ENCODE results near the gene TMPRSS3. TPM values are rescaled to one million over a fixed set of nuclear protein-coding genes. Genes with fewer than 3 reads are reported as not detected.

Gene TMPRSS3
- total RNA-seq, 5 donors from 2014 or later (not counting 1 experiment from before 2014, with no cell fraction given) = 1.2 to 2.4 (median 1.7) TPM

DNA sequence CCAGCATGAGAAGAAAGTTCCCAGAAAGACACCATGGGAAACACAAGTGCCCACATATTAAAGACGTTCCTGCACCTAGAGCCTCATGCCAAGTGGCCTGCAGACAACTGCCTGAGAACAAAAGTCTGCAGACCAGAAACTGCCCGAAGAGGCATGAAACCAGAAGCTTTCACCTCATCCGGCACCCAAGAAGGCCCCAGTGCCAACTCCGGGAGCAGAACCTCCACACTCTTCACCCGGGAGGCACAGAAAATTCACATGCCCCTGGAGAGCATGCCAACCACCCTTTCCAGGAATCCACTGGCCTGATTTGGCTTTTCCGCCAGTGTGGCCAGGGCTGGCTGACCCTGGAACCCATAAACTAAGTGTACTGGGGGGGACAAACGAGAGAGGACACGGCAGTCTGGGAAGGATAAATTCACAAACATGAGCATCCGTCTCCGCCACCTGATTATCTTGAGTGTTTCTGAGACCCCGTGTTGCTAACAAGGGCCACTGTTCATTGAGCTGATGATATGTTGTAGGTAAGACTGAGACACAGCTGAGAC, 51.8 kb downstream of the TMPRSS3 start:
- WGBS (ENCODE audit: insufficient coverage) = 84% methylated on average over 10 of the region's 11 CpGs
- Histone ChIP-seq H3K4me1 (ENCODE audit: control insufficient read depth in 1 of 2, extremely low read depth in 1 of 2, insufficient read depth in 2 of 2, low read length in 2 of 2) (no peaks in the 10 kb centered on the region), H3K27ac (ENCODE audit: low read length) (no peak overlapping the region), H3K9me3 (no peaks in the 10 kb centered on the region), H3K27me3 (replicated peaks in 1 of 2; ENCODE audit: control insufficient read depth in 2 of 2, extremely low read depth in 1 of 2, insufficient read depth in 2 of 2, low read length in 1 of 2) (peaks cover 0 to 9% of the 10 kb centered on the region in 2 experiments), H3K4me3 (ENCODE audit: control insufficient read depth in 1 of 2, extremely low read depth in 1 of 2, low read length in 1 of 2) (no peak overlapping the region), H3K36me3 (ENCODE audit: control insufficient read depth in 2 of 2, extremely low read depth in 1 of 2, insufficient read depth in 1 of 2, low read length in 1 of 2) (no peaks in the 10 kb centered on the region)
- H3K4me1 Mint-ChIP-seq = no peaks in the 10 kb centered on the region
- no peaks in the 10 kb centered on the region for H3K36me3 Mint-ChIP-seq
- POLR2A ChIA-PET = no interaction called here
- CTCF ChIA-PET = no interaction called here
- no peak overlapping the region for H3K4me3 Mint-ChIP-seq
- DNase-seq = no peak
- H3K27me3 Mint-ChIP-seq = no peaks in the 10 kb centered on the region
- no peak for ATAC-seq (replicated peaks in 1 of 4)
- no peak overlapping the region for H3K27ac Mint-ChIP-seq
- no peaks in the 10 kb centered on the region for H3K9me3 Mint-ChIP-seq

DNA sequence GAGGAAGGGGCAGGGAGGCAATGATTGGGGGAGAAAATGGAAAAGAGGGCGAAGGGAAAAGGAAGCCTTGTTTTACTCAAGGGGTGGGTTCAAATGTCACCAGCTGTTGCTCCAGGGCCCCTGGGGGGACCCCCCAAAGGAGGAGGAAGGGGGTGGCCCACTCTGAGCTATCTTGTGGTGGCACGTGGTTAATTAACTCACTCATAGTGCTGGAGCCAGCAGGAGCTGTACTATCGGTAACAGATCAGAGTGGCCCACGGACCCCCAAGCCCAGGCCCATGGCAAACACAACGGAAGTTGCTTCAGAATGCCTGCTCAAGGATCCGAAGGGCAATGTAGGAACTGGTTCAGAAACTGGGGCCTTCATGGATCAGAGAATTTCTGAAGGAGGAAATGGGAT, 52.3 kb downstream of the TMPRSS3 start:
- H3K27ac Mint-ChIP-seq = no peak overlapping the region
- Histone ChIP-seq H3K4me3 (ENCODE audit: control insufficient read depth in 1 of 2, extremely low read depth in 1 of 2, low read length in 1 of 2) (no peak overlapping the region), H3K9me3 (no peaks in the 10 kb centered on the region), H3K36me3 (ENCODE audit: control insufficient read depth in 2 of 2, extremely low read depth in 1 of 2, insufficient read depth in 1 of 2, low read length in 1 of 2) (no peaks in the 10 kb centered on the region), H3K27ac (ENCODE audit: low read length) (no peak overlapping the region), H3K4me1 (ENCODE audit: control insufficient read depth in 1 of 2, extremely low read depth in 1 of 2, insufficient read depth in 2 of 2, low read length in 2 of 2) (peaks cover 0 to under 1% of the 10 kb centered on the region in 2 experiments), H3K27me3 (replicated peaks in 1 of 2; ENCODE audit: control insufficient read depth in 2 of 2, extremely low read depth in 1 of 2, insufficient read depth in 2 of 2, low read length in 1 of 2) (peaks cover 0 to 9% of the 10 kb centered on the region in 2 experiments)
- ChIA-PET POLR2A (no interaction called here), CTCF (no interaction called here)
- no peaks in the 10 kb centered on the region for H3K9me3 Mint-ChIP-seq
- no peak for ATAC-seq (replicated peaks in 1 of 4)
- WGBS (ENCODE audit: insufficient coverage) = 84% methylated on average over 5 of the region's 6 CpGs
- peaks cover 0 to 3% (median 0%) of the 10 kb centered on the region in 3 donors for H3K4me1 Mint-ChIP-seq
- H3K36me3 Mint-ChIP-seq = no peaks in the 10 kb centered on the region
- no peak for DNase-seq
- no peak overlapping the region for H3K4me3 Mint-ChIP-seq
- no peaks in the 10 kb centered on the region for H3K27me3 Mint-ChIP-seq

DNA sequence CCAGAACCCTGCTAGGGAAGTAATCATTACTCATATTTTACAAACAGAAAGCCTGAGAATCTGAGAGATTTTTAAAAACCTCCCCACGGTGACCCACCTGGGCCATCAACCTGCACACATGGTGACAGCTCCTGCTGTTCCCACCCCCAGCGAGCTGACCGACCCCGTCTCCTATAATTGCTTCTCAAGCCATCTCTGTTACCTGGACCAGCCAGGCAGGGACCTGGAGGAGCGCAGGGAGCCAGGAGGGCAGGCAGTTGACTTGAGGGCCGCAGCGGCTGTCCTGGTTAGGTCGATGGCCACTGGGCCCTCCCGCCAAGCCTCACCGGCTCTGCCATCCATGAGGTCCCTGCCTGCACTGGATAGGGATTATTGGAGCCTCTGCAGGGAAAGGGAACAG, 52.8 kb downstream of the TMPRSS3 start:
- H3K4me1 Mint-ChIP-seq = peaks cover 1 to 7% (median 3%) of the 10 kb centered on the region in 3 donors
- ChIA-PET CTCF (no interaction called here), POLR2A (no interaction called here)
- Histone ChIP-seq H3K36me3 (ENCODE audit: control insufficient read depth in 2 of 2, extremely low read depth in 1 of 2, insufficient read depth in 1 of 2, low read length in 1 of 2) (no peaks in the 10 kb centered on the region), H3K27me3 (replicated peaks in 1 of 2; ENCODE audit: control insufficient read depth in 2 of 2, extremely low read depth in 1 of 2, insufficient read depth in 2 of 2, low read length in 1 of 2) (peaks cover 0 to 9% of the 10 kb centered on the region in 2 experiments), H3K9me3 (no peaks in the 10 kb centered on the region), H3K27ac (ENCODE audit: low read length) (no peak overlapping the region), H3K4me3 (ENCODE audit: control insufficient read depth in 1 of 2, extremely low read depth in 1 of 2, low read length in 1 of 2) (no peak overlapping the region), H3K4me1 (ENCODE audit: control insufficient read depth in 1 of 2, extremely low read depth in 1 of 2, insufficient read depth in 2 of 2, low read length in 2 of 2) (peaks cover 3 to 5% of the 10 kb centered on the region in 2 experiments)
- no peak overlapping the region for H3K27ac Mint-ChIP-seq
- no peaks in the 10 kb centered on the region for H3K27me3 Mint-ChIP-seq
- H3K9me3 Mint-ChIP-seq = no peaks in the 10 kb centered on the region
- DNase-seq (no peak), ATAC-seq (replicated peaks in 1 of 4) (no peak)
- 85% methylated on average over 10 of the region's 10 CpGs for WGBS (ENCODE audit: insufficient coverage)
- no peak overlapping the region for H3K4me3 Mint-ChIP-seq
- no peaks in the 10 kb centered on the region for H3K36me3 Mint-ChIP-seq

DNA sequence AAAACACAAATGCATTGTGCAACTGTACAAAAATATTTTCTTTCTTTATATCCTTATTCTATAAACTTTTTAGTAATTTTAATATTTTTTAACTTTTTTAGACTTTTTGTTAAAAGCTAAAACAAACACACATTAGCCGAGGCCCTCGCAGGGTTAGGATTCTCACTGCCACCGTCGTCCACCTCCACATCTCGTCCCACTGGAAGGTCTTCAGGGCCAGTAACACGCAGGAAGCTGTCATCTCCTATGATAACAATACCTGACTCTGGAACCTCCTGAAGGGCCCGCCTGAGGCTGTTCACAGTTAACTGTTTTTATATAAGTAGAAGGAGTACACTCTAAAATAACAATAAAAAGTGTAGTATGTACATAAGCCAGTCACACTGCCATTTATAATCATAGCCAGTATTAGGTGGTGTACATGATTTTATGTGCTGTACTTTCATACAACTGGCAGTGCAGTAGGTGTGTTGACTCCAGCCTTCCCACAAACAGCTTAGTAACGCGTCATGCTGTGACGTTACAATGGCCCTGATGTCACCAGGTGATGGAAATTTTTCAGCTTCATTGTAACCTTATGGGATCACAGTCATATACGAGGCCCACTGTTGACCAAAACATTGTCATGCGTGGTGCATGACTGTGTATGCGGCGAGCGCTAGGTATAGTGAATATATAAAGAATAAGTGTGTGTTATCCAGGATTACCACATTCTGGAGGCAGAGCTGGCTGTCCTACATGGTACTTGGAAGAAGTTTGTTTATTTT, 53.9 kb downstream of the TMPRSS3 start:
- no peaks in the 10 kb centered on the region for H3K36me3 ChIP-seq (ENCODE audit: control insufficient read depth in 2 of 2, extremely low read depth in 1 of 2, insufficient read depth in 1 of 2, low read length in 1 of 2)
- no peak overlapping the region for H3K4me3 Mint-ChIP-seq
- peaks cover 0 to 8% of the 10 kb centered on the region in 2 experiments for H3K27me3 ChIP-seq (replicated peaks in 1 of 2; ENCODE audit: control insufficient read depth in 2 of 2, extremely low read depth in 1 of 2, insufficient read depth in 2 of 2, low read length in 1 of 2)
- no peaks in the 10 kb centered on the region for H3K9me3 Mint-ChIP-seq
- ATAC-seq (replicated peaks in 1 of 4) (no peak), DNase-seq (no peak)
- ChIA-PET CTCF (no interaction called here), POLR2A (interaction anchor here in 1 of 2 donors (0.5 kb wide), 1 partner anchor 59 kb away, joined by 7 read pairs; no protein-coding TSS in a partner anchor)
- 98% methylated on average over 9 of the region's 15 CpGs for whole genome bisulfite sequencing (ENCODE audit: insufficient coverage)
- no peak overlapping the region for H3K27ac ChIP-seq (ENCODE audit: low read length)
- no peak overlapping the region for H3K27ac Mint-ChIP-seq
- no peaks in the 10 kb centered on the region for H3K27me3 Mint-ChIP-seq
- no peak overlapping the region for H3K4me3 ChIP-seq (ENCODE audit: control insufficient read depth in 1 of 2, extremely low read depth in 1 of 2, low read length in 1 of 2)
- H3K9me3 ChIP-seq = no peaks in the 10 kb centered on the region
- peaks cover 3 to 10% of the 10 kb centered on the region in 2 experiments for H3K4me1 ChIP-seq (ENCODE audit: control insufficient read depth in 1 of 2, extremely low read depth in 1 of 2, insufficient read depth in 2 of 2, low read length in 2 of 2)
- H3K36me3 Mint-ChIP-seq = no peaks in the 10 kb centered on the region
- H3K4me1 Mint-ChIP-seq = peaks cover 8 to 14% (median 10%) of the 10 kb centered on the region in 3 donors

DNA sequence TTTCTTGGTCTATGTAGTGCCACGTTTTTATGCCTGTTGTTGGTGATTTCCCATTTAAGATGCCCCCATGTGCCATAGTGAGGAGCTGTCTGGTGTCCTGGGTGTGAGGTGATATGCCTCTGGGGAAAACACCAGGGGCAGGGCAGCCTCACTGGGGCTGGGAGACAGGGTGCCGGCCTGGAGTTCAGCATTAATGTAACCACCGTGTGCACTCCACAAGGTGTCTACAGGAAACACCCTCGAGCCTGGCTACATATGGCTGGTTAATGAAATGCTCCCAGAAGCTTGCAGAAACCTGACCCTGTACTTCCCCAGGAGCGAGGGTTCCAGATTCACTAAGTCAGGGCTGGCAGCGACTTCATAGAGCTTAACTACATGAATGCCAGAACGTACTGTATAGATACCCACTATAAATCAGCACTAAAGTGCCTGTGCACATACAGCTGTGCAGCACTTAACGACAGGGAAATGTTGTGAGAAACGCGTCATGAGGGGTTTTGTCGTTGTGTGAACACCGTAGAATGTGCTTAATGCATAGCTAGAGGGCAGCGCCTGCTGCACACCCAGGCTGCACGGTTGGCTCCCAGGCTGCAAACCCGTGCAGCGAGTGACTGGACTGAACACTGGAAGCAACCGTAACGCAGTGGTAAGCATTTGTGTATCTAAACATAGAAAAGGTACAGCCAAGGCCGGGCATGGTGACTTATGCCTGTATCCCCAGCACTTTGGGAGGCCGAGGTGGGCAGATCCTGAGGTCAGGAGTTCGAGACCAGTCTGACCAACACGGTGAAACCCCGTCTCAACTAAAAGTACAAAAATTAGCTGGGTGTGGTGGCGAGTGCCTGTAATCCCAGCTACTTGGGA, 55.4 kb downstream of the TMPRSS3 start:
- CTCF ChIA-PET = interaction anchor here in 1 of 2 donors (0.5 kb wide), 1 partner anchor 66 kb away, joined by 7 read pairs; no protein-coding TSS in a partner anchor
- Histone ChIP-seq H3K27ac (ENCODE audit: low read length) (no peak overlapping the region), H3K9me3 (no peaks in the 10 kb centered on the region), H3K4me3 (ENCODE audit: control insufficient read depth in 1 of 2, extremely low read depth in 1 of 2, low read length in 1 of 2) (no peak overlapping the region), H3K27me3 (replicated peaks in 1 of 2; ENCODE audit: control insufficient read depth in 2 of 2, extremely low read depth in 1 of 2, insufficient read depth in 2 of 2, low read length in 1 of 2) (peaks cover 0 to 6% of the 10 kb centered on the region in 2 experiments), H3K36me3 (ENCODE audit: control insufficient read depth in 2 of 2, extremely low read depth in 1 of 2, insufficient read depth in 1 of 2, low read length in 1 of 2) (no peaks in the 10 kb centered on the region), H3K4me1 (ENCODE audit: control insufficient read depth in 1 of 2, extremely low read depth in 1 of 2, insufficient read depth in 2 of 2, low read length in 2 of 2) (peaks cover 3 to 10% of the 10 kb centered on the region in 2 experiments)
- Mint-ChIP-seq H3K36me3 (no peaks in the 10 kb centered on the region), H3K27ac (no peak overlapping the region), H3K27me3 (peaks cover 0 to 2% of the 10 kb centered on the region in 2 donors), H3K4me3 (no peak overlapping the region), H3K4me1 (peaks cover 8 to 14% (median 10%) of the 10 kb centered on the region in 3 donors), H3K9me3 (no peaks in the 10 kb centered on the region)
- DNase-seq = no peak
- no peak for ATAC-seq (replicated peaks in 1 of 4)
- POLR2A ChIA-PET = no interaction called here
- WGBS (ENCODE audit: insufficient coverage) = 90% methylated on average over 22 of the region's 24 CpGs
